Measurements from ENCODE around the gene PXMP2. TPM values are rescaled to one million over a fixed set of nuclear protein-coding genes. Genes with fewer than 3 reads are reported as not detected.
A peak's percentile ranks its signal among the peaks of the same experiment; 100 is the strongest.
"Not testable (repeated sequence)": the region's sequence is repeated elsewhere in the genome, so short reads cannot be mapped to it uniquely, and the experiment has no call there.

PXMP2 gene
- total and polyA plus RNA-seq, 5 donors = 21.6 to 40.1 (median 36.8) TPM

- Histone ChIP-seq H3K4me3 (ENCODE audit: low read length) (no peak overlapping the region), H3K27ac (ENCODE audit: low read length) (peak overlapping the region; percentile 43), H3K4me1 (ENCODE audit: control insufficient read depth, insufficient read depth, low read length) (no peaks in the 10 kb centered on the region), H3K9me3 (ENCODE audit: control insufficient read depth, low read length) (no peaks in the 10 kb centered on the region), H3K27me3 (ENCODE audit: control insufficient read depth, insufficient read depth) (no peaks in the 10 kb centered on the region)
- intact Hi-C loops (cut with DNase I) = no loop called here
- peak; percentile 39 to 49 for ATAC-seq
- peak in 1 of 3 donors; percentile 55 for DNase-seq
- WGBS = 58% methylated on average over 11 of the region's 11 CpGs
Measured at GRCh38 chr12:132740652-132741051, 53.3 kb downstream of the PXMP2 start.

GRCh38 chr12:132741620-132742019 is 54.2 kb downstream of the PXMP2 start:
- H3K27ac ChIP-seq (ENCODE audit: low read length) = no peak overlapping the region
- 85% methylated on average over 8 of the region's 8 CpGs for WGBS
- H3K27me3 ChIP-seq (ENCODE audit: control insufficient read depth, insufficient read depth) = no peaks in the 10 kb centered on the region
- intact Hi-C loops (cut with DNase I) = no loop called here
- DNase-seq = no peak
- no peak overlapping the region for H3K4me3 ChIP-seq (ENCODE audit: low read length)
- no peaks in the 10 kb centered on the region for H3K9me3 ChIP-seq (ENCODE audit: control insufficient read depth, low read length)
- no peak for ATAC-seq
- H3K4me1 ChIP-seq (ENCODE audit: control insufficient read depth, insufficient read depth, low read length) = no peaks in the 10 kb centered on the region

- ATAC-seq = no peak
- intact Hi-C loops (cut with DNase I) = no loop called here
- H3K9me3 ChIP-seq (ENCODE audit: control insufficient read depth, low read length) = no peaks in the 10 kb centered on the region
- no peak overlapping the region for H3K27ac ChIP-seq (ENCODE audit: low read length)
- no peak overlapping the region for H3K4me3 ChIP-seq (ENCODE audit: low read length)
- H3K4me1 ChIP-seq (ENCODE audit: control insufficient read depth, insufficient read depth, low read length) = no peaks in the 10 kb centered on the region
- peak in 1 of 3 donors; percentile 9 for DNase-seq
- H3K27me3 ChIP-seq (ENCODE audit: control insufficient read depth, insufficient read depth) = no peaks in the 10 kb centered on the region
- WGBS = 84% methylated on average over 13 of the region's 13 CpGs
Measured at GRCh38 chr12:132743831-132744230, 56.4 kb downstream of the PXMP2 start.

- no peak for DNase-seq
- intact Hi-C loops (cut with DNase I) = no loop called here
- no peak overlapping the region for H3K27ac ChIP-seq (ENCODE audit: low read length)
- no peaks in the 10 kb centered on the region for H3K27me3 ChIP-seq (ENCODE audit: control insufficient read depth, insufficient read depth)
- no peaks in the 10 kb centered on the region for H3K9me3 ChIP-seq (ENCODE audit: control insufficient read depth, low read length)
- no peak overlapping the region for H3K4me3 ChIP-seq (ENCODE audit: low read length)
- WGBS = 85% methylated on average over 3 of the region's 3 CpGs
- ATAC-seq = no peak
- no peaks in the 10 kb centered on the region for H3K4me1 ChIP-seq (ENCODE audit: control insufficient read depth, insufficient read depth, low read length)
Measured at GRCh38 chr12:132746613-132747012, 59.2 kb downstream of the PXMP2 start.

GRCh38 chr12:132747395-132747794 is 60.0 kb downstream of the PXMP2 start:
- ATAC-seq = no peak
- H3K4me1 ChIP-seq (ENCODE audit: control insufficient read depth, insufficient read depth, low read length) = no peaks in the 10 kb centered on the region
- 87% methylated on average over 11 of the region's 11 CpGs for WGBS
- DNase-seq = peak in 1 of 3 donors; percentile 29
- no peak overlapping the region for H3K27ac ChIP-seq (ENCODE audit: low read length)
- H3K9me3 ChIP-seq (ENCODE audit: control insufficient read depth, low read length) = no peaks in the 10 kb centered on the region
- intact Hi-C loops (cut with DNase I) = no loop called here
- no peak overlapping the region for H3K4me3 ChIP-seq (ENCODE audit: low read length)
- H3K27me3 ChIP-seq (ENCODE audit: control insufficient read depth, insufficient read depth) = no peaks in the 10 kb centered on the region

- Histone ChIP-seq H3K4me3 (ENCODE audit: low read length) (no peak overlapping the region), H3K27me3 (ENCODE audit: control insufficient read depth, insufficient read depth) (no peaks in the 10 kb centered on the region), H3K27ac (ENCODE audit: low read length) (no peak overlapping the region), H3K4me1 (ENCODE audit: control insufficient read depth, insufficient read depth, low read length) (no peaks in the 10 kb centered on the region), H3K9me3 (ENCODE audit: control insufficient read depth, low read length) (no peaks in the 10 kb centered on the region)
- ATAC-seq (no peak), DNase-seq (peak in 1 of 3 donors; percentile 19)
- 93% methylated on average over 22 of the region's 22 CpGs for WGBS
- intact Hi-C loops (cut with DNase I) = no loop called here
Measured at GRCh38 chr12:132747896-132748295, 60.5 kb downstream of the PXMP2 start.

GRCh38 chr12:132748319-132748718 is 60.9 kb downstream of the PXMP2 start:
- intact Hi-C loops (cut with DNase I) = no loop called here
- H3K27me3 ChIP-seq (ENCODE audit: control insufficient read depth, insufficient read depth) = no peaks in the 10 kb centered on the region
- ATAC-seq (no peak), DNase-seq (peak in 1 of 3 donors; percentile 23)
- no peaks in the 10 kb centered on the region for H3K9me3 ChIP-seq (ENCODE audit: control insufficient read depth, low read length)
- H3K4me1 ChIP-seq (ENCODE audit: control insufficient read depth, insufficient read depth, low read length) = no peaks in the 10 kb centered on the region
- H3K4me3 ChIP-seq (ENCODE audit: low read length) = no peak overlapping the region
- no peak overlapping the region for H3K27ac ChIP-seq (ENCODE audit: low read length)
- 83% methylated on average over 10 of the region's 10 CpGs for WGBS

- H3K4me1 ChIP-seq (ENCODE audit: control insufficient read depth, insufficient read depth, low read length); H3K4me3 ChIP-seq (ENCODE audit: low read length); H3K9me3 ChIP-seq (ENCODE audit: control insufficient read depth, low read length); ATAC-seq; H3K27me3 ChIP-seq (ENCODE audit: control insufficient read depth, insufficient read depth); intact Hi-C loops (cut with DNase I); DNase-seq; H3K27ac ChIP-seq (ENCODE audit: low read length): not testable (repeated sequence)
- WGBS = 96% methylated on average over 7 of the region's 7 CpGs
Measured at GRCh38 chr12:132753670-132754069, 66.3 kb downstream of the PXMP2 start.

GRCh38 chr12:132754160-132754932 is 67.0 kb downstream of the PXMP2 start:
- no peaks in the 10 kb centered on the region for H3K9me3 ChIP-seq (ENCODE audit: control insufficient read depth, low read length)
- H3K27me3 ChIP-seq (ENCODE audit: control insufficient read depth, insufficient read depth) = no peaks in the 10 kb centered on the region
- peak in 1 of 3 donors; percentile 21 for DNase-seq
- H3K4me1 ChIP-seq (ENCODE audit: control insufficient read depth, insufficient read depth, low read length) = no peaks in the 10 kb centered on the region
- 74% methylated on average over 14 of the region's 14 CpGs for WGBS
- ATAC-seq = peak in 1 of 2 donors; percentile 31
- H3K27ac ChIP-seq (ENCODE audit: low read length) = no peak overlapping the region
- no peak overlapping the region for H3K4me3 ChIP-seq (ENCODE audit: low read length)
- intact Hi-C loops (cut with DNase I) = no loop called here

Other genes with a start within 250 kb of the PXMP2 start
- gene FBRSL1, start 197.4 kb upstream of the PXMP2 start, total RNA-seq = 10 to 100 TPM; 50.4 to 65.0 (median 54.7) TPM
- gene FBRSL1, start 197.4 kb upstream of the PXMP2 start, polyA plus RNA-seq = 36.4 TPM
- not detected for gene LRCOL1, start 77.0 kb upstream of the PXMP2 start, total RNA-seq
- not detected for gene LRCOL1, start 77.0 kb upstream of the PXMP2 start, polyA plus RNA-seq
- gene P2RX2, start 68.8 kb upstream of the PXMP2 start, total RNA-seq = not detected
- gene P2RX2, start 68.8 kb upstream of the PXMP2 start, polyA plus RNA-seq = not detected
- 10 to 100 TPM; 13.0 to 22.1 (median 15.8) TPM for gene POLE, start 245 bp upstream of the PXMP2 start, total RNA-seq
- gene POLE, start 245 bp upstream of the PXMP2 start, polyA plus RNA-seq = 10.6 TPM
- 10 to 100 TPM; 21.2 to 24.0 (median 23.2) TPM for gene PGAM5, start 23.3 kb downstream of the PXMP2 start, total RNA-seq
- 15.1 TPM for gene PGAM5, start 23.3 kb downstream of the PXMP2 start, polyA plus RNA-seq
- gene ANKLE2, start 74.2 kb downstream of the PXMP2 start, total RNA-seq = 10 to 100 TPM; 24.8 to 34.1 (median 26.6) TPM
- gene ANKLE2, start 74.2 kb downstream of the PXMP2 start, polyA plus RNA-seq = 17.7 TPM
- gene GOLGA3, start 141.3 kb downstream of the PXMP2 start, total RNA-seq = 10 to 100 TPM; 28.0 to 49.8 (median 37.2) TPM
- 14.6 TPM for gene GOLGA3, start 141.3 kb downstream of the PXMP2 start, polyA plus RNA-seq
- 10 to 100 TPM; 15.3 to 27.6 (median 17.5) TPM for gene CHFR, start 200.0 kb downstream of the PXMP2 start, total RNA-seq
- gene CHFR, start 200.0 kb downstream of the PXMP2 start, polyA plus RNA-seq = 12.5 TPM

Data from right cardiac atrium (tissue), 5 donors.